ENCODE data around the gene GPRC6A. TPM values are rescaled to one million over a fixed set of nuclear protein-coding genes. Genes with fewer than 3 reads are reported as not detected.

Gene GPRC6A
- total RNA-seq, 1 experiment from 2014 or later, result not detected

DNA sequence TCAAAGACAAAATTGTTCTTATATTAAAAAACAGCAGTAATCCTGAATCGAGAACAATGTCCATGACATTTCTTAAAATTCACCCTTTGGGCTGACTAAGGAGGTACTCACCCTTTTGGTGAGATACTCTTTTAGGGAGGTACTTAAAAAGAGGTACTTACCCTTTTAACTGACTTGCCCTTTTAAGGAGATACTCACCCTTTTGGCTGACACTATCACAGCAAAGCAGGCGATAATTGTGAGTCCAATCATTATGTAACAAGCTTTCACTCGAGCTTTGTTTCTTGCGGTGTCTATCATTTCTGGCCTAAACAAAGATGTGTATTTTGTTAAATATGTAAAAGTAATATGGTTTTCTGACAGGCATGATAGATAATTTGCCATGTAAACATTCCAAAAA is 67.1 kb downstream of the GPRC6A start:
- no peak for TF ChIP-seq ZFX (IDR thresholded peaks at IDR 0.05)
- no peak for TF ChIP-seq POLR2A (IDR thresholded peaks at IDR 0.05; ENCODE audit: borderline replicate concordance, extremely low read depth, insufficient read depth, insufficient read length)
- no peak for TF ChIP-seq SP1 (IDR thresholded peaks at IDR 0.05; ENCODE audit: low read depth)
- TF ChIP-seq EGR1 (IDR thresholded peaks at IDR 0.05; ENCODE audit: low read depth), result no peak
- no peak for TF ChIP-seq CEBPB (IDR thresholded peaks at IDR 0.05; ENCODE audit: low read depth)
- TF ChIP-seq JUND (IDR thresholded peaks at IDR 0.05), result no peak
- TF ChIP-seq SRF (IDR thresholded peaks at IDR 0.05; ENCODE audit: low read depth), result no peak
- TF ChIP-seq TCF7L2 (IDR thresholded peaks at IDR 0.05; ENCODE audit: borderline replicate concordance, extremely low read depth, insufficient read depth, insufficient read length), result no peak
- TF ChIP-seq, protein P1, sequence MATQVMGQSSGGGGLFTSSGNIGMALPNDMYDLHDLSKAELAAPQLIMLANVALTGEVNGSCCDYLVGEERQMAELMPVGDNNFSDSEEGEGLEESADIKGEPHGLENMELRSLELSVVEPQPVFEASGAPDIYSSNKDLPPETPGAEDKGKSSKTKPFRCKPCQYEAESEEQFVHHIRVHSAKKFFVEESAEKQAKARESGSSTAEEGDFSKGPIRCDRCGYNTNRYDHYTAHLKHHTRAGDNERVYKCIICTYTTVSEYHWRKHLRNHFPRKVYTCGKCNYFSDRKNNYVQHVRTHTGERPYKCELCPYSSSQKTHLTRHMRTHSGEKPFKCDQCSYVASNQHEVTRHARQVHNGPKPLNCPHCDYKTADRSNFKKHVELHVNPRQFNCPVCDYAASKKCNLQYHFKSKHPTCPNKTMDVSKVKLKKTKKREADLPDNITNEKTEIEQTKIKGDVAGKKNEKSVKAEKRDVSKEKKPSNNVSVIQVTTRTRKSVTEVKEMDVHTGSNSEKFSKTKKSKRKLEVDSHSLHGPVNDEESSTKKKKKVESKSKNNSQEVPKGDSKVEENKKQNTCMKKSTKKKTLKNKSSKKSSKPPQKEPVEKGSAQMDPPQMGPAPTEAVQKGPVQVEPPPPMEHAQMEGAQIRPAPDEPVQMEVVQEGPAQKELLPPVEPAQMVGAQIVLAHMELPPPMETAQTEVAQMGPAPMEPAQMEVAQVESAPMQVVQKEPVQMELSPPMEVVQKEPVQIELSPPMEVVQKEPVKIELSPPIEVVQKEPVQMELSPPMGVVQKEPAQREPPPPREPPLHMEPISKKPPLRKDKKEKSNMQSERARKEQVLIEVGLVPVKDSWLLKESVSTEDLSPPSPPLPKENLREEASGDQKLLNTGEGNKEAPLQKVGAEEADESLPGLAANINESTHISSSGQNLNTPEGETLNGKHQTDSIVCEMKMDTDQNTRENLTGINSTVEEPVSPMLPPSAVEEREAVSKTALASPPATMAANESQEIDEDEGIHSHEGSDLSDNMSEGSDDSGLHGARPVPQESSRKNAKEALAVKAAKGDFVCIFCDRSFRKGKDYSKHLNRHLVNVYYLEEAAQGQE (IDR thresholded peaks at IDR 0.05; ENCODE audit: low read depth), result no peak
- TF ChIP-seq YY1 (IDR thresholded peaks at IDR 0.05; ENCODE audit: extremely low read depth, insufficient replicate concordance, low read depth, low read length), result no peak
- no peak for TF ChIP-seq ELF1 (IDR thresholded peaks at IDR 0.05; ENCODE audit: borderline replicate concordance, low read depth)
- TF ChIP-seq, protein P2, sequence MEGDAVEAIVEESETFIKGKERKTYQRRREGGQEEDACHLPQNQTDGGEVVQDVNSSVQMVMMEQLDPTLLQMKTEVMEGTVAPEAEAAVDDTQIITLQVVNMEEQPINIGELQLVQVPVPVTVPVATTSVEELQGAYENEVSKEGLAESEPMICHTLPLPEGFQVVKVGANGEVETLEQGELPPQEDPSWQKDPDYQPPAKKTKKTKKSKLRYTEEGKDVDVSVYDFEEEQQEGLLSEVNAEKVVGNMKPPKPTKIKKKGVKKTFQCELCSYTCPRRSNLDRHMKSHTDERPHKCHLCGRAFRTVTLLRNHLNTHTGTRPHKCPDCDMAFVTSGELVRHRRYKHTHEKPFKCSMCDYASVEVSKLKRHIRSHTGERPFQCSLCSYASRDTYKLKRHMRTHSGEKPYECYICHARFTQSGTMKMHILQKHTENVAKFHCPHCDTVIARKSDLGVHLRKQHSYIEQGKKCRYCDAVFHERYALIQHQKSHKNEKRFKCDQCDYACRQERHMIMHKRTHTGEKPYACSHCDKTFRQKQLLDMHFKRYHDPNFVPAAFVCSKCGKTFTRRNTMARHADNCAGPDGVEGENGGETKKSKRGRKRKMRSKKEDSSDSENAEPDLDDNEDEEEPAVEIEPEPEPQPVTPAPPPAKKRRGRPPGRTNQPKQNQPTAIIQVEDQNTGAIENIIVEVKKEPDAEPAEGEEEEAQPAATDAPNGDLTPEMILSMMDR (IDR thresholded peaks at IDR 0.05 in 2 of 3, conservative IDR thresholded peaks at IDR 0.05 in 1 of 3; ENCODE audit: borderline replicate concordance in 1 of 3, insufficient read depth in 1 of 3, low read depth in 2 of 3, low read length in 2 of 3), result no peak
- TF ChIP-seq EZH2 (IDR thresholded peaks at IDR 0.05), result no peak
- no peak for TF ChIP-seq RAD21 (IDR thresholded peaks at IDR 0.05; ENCODE audit: low read depth)
- no peak for TF ChIP-seq POLR2AphosphoS5 (IDR thresholded peaks at IDR 0.05; ENCODE audit: low read depth, low read length)
- TF ChIP-seq, protein P3, sequence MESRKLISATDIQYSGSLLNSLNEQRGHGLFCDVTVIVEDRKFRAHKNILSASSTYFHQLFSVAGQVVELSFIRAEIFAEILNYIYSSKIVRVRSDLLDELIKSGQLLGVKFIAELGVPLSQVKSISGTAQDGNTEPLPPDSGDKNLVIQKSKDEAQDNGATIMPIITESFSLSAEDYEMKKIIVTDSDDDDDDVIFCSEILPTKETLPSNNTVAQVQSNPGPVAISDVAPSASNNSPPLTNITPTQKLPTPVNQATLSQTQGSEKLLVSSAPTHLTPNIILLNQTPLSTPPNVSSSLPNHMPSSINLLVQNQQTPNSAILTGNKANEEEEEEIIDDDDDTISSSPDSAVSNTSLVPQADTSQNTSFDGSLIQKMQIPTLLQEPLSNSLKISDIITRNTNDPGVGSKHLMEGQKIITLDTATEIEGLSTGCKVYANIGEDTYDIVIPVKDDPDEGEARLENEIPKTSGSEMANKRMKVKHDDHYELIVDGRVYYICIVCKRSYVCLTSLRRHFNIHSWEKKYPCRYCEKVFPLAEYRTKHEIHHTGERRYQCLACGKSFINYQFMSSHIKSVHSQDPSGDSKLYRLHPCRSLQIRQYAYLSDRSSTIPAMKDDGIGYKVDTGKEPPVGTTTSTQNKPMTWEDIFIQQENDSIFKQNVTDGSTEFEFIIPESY (IDR thresholded peaks at IDR 0.05; ENCODE audit: extremely low read depth, insufficient replicate concordance, low read length), result no peak
- POLR2A ChIA-PET, result no interaction called here
- no TSS peak for BruUV-seq (replicated peaks)
- Histone ChIP-seq H3K36me3 (ENCODE audit: control insufficient read depth in 1 of 2, insufficient read depth in 2 of 2, low read length in 2 of 2) (no peaks in the 10 kb centered on the region), H3K4me1 (ENCODE audit: control insufficient read depth in 1 of 2, insufficient read depth in 2 of 2, low read length in 2 of 2) (no peaks in the 10 kb centered on the region), H3K9ac (ENCODE audit: low read length) (no peak overlapping the region), H3K27ac (ENCODE audit: low read depth, low read length) (no peak overlapping the region), H3K27me3 (ENCODE audit: insufficient read depth, low read length) (no peaks in the 10 kb centered on the region), H3K79me2 (ENCODE audit: insufficient read depth, low read length) (no peaks in the 10 kb centered on the region), H4K20me1 (ENCODE audit: insufficient read depth) (no peaks in the 10 kb centered on the region), H3K9me2 (ENCODE audit: insufficient read depth) (no peaks in the 10 kb centered on the region), H2AFZ (ENCODE audit: low read depth, low read length, poor library complexity, severe bottlenecking) (no peak overlapping the region), H3K4me2 (ENCODE audit: low read length) (no peak overlapping the region), H3K4me3 (replicated peaks in 1 of 2; ENCODE audit: low read depth in 1 of 2, low read length in 2 of 2) (no peak overlapping the region), H3K9me3 (ENCODE audit: control insufficient read depth in 1 of 2, insufficient read depth in 1 of 2, low read depth in 1 of 2, low read length in 2 of 2) (no peaks in the 10 kb centered on the region)
- ATAC-seq (no peak), DNase-seq (ENCODE audit: low read depth, low spot score) (no peak)
- intact Hi-C loops (cut with micrococcal nuclease), result no loop called here
- CTCF ChIA-PET, result no interaction called here
- RAD21 ChIA-PET (ENCODE audit: low non-redundant PET in 1 of 2, low total read pairs in 2 of 2, uncharacterized antibody in 2 of 2, unreplicated experiment in 2 of 2), result no interaction called here

Measured in HCT116 (cell line).